Activated B cell treated with CpG ODN at 0.5 μM for 24 hours (primary cell): ENCODE data around the gene OR2T34. TPM values are rescaled to one million over a fixed set of nuclear protein-coding genes. Genes with fewer than 3 reads are reported as not detected.
"Not testable (repeated sequence)": the region's sequence is repeated elsewhere in the genome, so short reads cannot be mapped to it uniquely, and the experiment has no call there.

Source experiments
- ATAC-seq: fragments of 200-7000 bp; cut with Tn5 transposase; one replicate; pipeline ENCODE4 v1.10.0; 2021; ENCODE audit warnings: low read depth, mild to moderate bottlenecking, moderate library complexity
- CTCF ChIA-PET: fragments of 350-600 bp; sonication (Branson Sonifier 250); formaldehyde crosslinking; loops from one replicate; lab custom pipeline; 2021; ENCODE audit warnings: antibody characterized with exemption; lab: Charles Lee
- POLR2A ChIA-PET: fragments of 350-600 bp; sonication (Branson Sonifier 250); formaldehyde crosslinking; loops from one replicate; lab custom pipeline; 2021; ENCODE audit warnings: antibody characterized with exemption; lab: Charles Lee
- DNase-seq: peaks from one replicate; pipeline ENCODE4 v3.0.0; 2022
- H3K27ac Mint-ChIP-seq: one replicate; pipeline ENCODE4 v1.8.0; 2020; ENCODE audit warnings: mixed read lengths
- H3K27me3 Mint-ChIP-seq: one replicate; pipeline ENCODE4 v1.8.0; 2021; ENCODE audit warnings: mixed read lengths
- H3K36me3 Mint-ChIP-seq: one replicate; pipeline ENCODE4 v1.8.0; 2021; ENCODE audit warnings: low read depth, mixed read lengths
- H3K4me1 Mint-ChIP-seq: one replicate; pipeline ENCODE4 v1.8.0; 2021; ENCODE audit warnings: mixed read lengths
- H3K4me3 Mint-ChIP-seq: one replicate; pipeline ENCODE4 v1.8.0; 2020; ENCODE audit warnings: mild to moderate bottlenecking, mixed read lengths
- H3K9me3 Mint-ChIP-seq: one replicate; pipeline ENCODE4 v1.8.0; 2020; ENCODE audit warnings: mixed read lengths
- intact Hi-C: fragments of 100-400 bp; cut with micrococcal nuclease; formaldehyde crosslinking; loops from one replicate; pipeline ENCODE4 v1.15.1; 2024
- total RNA-seq: library from RNA; stranded (reverse); gene quantifications from 2 replicates; pipeline ENCODE4 v1.2.3, GENCODE V29; 2022
- TF ChIP-seq, protein P1 (sequence below): fragments of 200-600 bp; IDR thresholded peaks from one replicate; pipeline ENCODE4 v1.8.0; 2022; ENCODE audit warnings: antibody characterized with exemption, mild to moderate bottlenecking

Gene OR2T34
- total RNA-seq, 1 donor from 2014 or later = 0.80 TPM

DNA sequence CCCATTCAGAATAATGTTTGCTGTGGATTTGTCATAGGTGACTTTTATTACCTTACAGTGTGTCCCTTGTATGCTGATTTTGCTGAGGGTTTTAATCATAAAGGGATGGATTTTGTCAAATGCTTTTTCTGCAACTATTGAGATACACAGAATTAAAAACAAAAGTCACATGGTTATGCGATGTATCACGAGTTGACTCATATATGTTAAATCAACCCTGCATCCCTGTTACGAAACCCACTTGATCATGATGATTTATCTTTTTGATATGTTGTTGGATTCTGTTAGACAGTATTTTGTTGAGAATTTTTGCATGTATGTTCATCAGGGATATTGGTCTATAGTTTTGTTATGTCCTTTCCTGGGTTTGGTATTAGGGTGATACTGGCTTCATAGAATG, 10.7 kb upstream of the OR2T34 start:
- Mint-ChIP-seq H3K27ac (no peak overlapping the region), H3K27me3 (peaks cover 5% of the 10 kb centered on the region), H3K36me3 (no peaks in the 10 kb centered on the region), H3K4me1 (peaks cover 3% of the 10 kb centered on the region), H3K9me3 (no peaks in the 10 kb centered on the region), H3K4me3 (no peak overlapping the region)
- intact Hi-C loops = no loop called here
- DNase-seq (no peak), ATAC-seq (no peak)
- ChIA-PET CTCF (no interaction called here), POLR2A (no interaction called here)
- TF ChIP-seq, protein P1, sequence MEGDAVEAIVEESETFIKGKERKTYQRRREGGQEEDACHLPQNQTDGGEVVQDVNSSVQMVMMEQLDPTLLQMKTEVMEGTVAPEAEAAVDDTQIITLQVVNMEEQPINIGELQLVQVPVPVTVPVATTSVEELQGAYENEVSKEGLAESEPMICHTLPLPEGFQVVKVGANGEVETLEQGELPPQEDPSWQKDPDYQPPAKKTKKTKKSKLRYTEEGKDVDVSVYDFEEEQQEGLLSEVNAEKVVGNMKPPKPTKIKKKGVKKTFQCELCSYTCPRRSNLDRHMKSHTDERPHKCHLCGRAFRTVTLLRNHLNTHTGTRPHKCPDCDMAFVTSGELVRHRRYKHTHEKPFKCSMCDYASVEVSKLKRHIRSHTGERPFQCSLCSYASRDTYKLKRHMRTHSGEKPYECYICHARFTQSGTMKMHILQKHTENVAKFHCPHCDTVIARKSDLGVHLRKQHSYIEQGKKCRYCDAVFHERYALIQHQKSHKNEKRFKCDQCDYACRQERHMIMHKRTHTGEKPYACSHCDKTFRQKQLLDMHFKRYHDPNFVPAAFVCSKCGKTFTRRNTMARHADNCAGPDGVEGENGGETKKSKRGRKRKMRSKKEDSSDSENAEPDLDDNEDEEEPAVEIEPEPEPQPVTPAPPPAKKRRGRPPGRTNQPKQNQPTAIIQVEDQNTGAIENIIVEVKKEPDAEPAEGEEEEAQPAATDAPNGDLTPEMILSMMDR = no peak

DNA sequence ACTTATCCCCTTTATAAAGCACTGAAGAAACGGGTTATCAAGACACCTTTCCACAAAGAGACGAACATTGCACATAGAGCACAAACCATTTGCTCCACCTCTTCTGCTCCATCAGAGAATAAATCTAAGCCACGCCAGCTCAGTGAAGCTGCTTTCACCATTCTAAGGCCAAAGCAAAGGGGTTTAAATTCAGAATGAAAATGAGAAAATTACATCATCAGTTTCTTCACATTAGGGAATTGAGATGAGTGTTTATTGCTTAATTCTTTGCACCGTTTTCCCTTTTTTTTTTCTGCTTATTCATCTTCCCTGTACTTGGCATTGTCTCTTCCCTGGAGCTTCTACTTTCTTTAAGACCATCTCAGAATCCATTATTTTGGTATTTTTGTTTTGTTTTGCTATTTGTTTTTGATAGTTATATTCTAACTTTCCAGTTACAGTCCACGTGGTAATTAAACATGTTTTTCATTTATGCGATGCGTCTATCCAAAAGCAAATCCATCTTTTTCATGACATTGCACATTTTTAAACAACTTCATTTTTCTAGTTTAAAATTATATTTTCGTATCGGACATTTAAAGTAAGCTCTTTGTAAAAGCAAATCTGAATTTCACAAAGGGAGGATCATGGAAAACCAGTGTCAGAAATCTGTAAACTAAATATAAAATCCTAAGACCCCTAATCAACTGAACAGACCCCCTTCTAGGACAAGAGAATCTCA, 1.9 kb upstream of the OR2T34 start:
- no peak overlapping the region for H3K27ac Mint-ChIP-seq
- CTCF ChIA-PET = no interaction called here
- no peaks in the 10 kb centered on the region for H3K27me3 Mint-ChIP-seq
- H3K36me3 Mint-ChIP-seq = no peaks in the 10 kb centered on the region
- ATAC-seq = no peak
- H3K9me3 Mint-ChIP-seq = peaks cover 3% of the 10 kb centered on the region
- TF ChIP-seq, protein P1 = no peak
- H3K4me1 Mint-ChIP-seq = no peaks in the 10 kb centered on the region
- no peak overlapping the region for H3K4me3 Mint-ChIP-seq
- intact Hi-C loops = no loop called here
- DNase-seq = no peak
- POLR2A ChIA-PET = no interaction called here

DNA sequence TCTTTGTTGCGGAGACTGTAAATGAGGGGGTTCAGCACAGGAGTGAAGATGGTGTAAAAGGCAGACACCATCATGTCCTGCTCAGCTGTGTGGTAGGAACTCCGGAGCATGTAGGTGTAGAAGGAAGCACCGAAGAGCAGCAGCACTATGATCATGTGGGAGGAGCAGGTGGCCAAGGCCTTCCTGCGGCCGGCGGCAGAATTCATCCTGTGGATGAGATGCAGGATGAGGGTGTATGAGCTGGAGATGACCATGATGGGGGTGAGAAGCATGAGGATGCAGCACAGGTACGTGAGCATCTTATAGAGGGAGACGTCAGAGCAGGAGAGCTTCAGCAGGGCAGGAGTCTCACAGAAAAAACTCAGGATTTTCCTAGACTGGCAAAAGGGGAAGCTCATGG, 701 bp downstream of the OR2T34 start:
- H3K27me3 Mint-ChIP-seq, H3K9me3 Mint-ChIP-seq, ATAC-seq, H3K4me1 Mint-ChIP-seq, intact Hi-C loops, POLR2A ChIA-PET, CTCF ChIA-PET, H3K4me3 Mint-ChIP-seq, DNase-seq, H3K27ac Mint-ChIP-seq, H3K36me3 Mint-ChIP-seq: not testable (repeated sequence)

DNA sequence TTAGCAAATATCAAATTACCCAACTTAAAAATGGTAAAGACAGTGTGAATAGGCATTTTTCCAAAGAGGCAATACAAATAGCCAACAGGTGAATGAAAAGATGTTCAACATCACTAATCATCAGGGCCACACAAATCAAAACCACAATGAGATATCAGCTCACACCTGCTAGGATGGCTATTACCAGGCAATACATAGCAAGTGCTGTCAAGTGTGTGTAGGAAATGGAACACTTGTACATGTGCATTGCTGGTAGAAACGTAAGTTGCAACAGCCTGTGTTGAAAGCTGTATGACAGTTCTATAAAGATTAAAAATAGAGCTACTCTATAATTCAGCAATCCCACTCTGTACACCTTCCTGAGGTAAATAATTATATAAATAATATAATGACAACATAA, 2.5 kb downstream of the OR2T34 start:
- H3K4me1 Mint-ChIP-seq, DNase-seq, H3K4me3 Mint-ChIP-seq, H3K27ac Mint-ChIP-seq, ATAC-seq, CTCF ChIA-PET, H3K9me3 Mint-ChIP-seq, H3K36me3 Mint-ChIP-seq, H3K27me3 Mint-ChIP-seq, POLR2A ChIA-PET, intact Hi-C loops: not testable (repeated sequence)

DNA sequence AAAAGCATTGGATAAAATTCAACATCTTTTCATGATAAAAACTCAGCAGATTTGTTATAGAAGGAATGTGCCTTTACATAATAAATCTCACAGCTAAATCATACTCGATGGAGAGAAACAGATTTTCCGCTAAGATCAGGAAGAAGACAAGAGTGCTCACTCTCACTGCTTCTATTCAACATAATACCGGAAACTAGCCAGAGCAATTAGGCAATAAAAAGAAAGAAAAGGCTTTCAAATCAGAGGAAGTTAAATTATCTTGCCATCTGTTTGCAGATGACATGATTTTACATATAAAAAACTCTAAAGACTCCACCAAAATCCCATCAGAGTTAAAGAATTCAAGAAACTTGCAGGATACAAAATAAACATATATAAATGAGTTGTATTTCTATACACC, 3.7 kb downstream of the OR2T34 start:
- ATAC-seq, H3K9me3 Mint-ChIP-seq, H3K4me3 Mint-ChIP-seq, DNase-seq, intact Hi-C loops, CTCF ChIA-PET, H3K27me3 Mint-ChIP-seq, POLR2A ChIA-PET, H3K36me3 Mint-ChIP-seq, H3K4me1 Mint-ChIP-seq, H3K27ac Mint-ChIP-seq: not testable (repeated sequence)

DNA sequence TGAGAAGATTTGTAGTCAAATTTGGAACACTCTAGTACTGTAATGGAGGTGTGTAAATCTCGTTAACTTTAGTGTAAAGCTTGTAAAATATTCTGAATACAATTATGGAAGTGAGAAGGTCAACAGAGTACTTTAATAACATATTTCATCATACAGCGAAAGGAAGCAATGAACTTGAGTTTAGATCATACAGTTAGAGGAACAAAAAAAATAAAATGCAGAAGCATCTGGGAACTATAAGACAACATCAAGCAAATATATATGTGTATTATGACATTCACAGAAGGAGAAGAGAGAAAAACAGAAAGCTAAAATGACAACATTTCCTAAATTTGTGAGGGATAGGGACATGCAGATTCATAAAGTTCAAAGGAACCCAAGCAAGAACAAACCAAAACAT, 5.5 kb downstream of the OR2T34 start:
- POLR2A ChIA-PET, H3K27ac Mint-ChIP-seq, DNase-seq, H3K36me3 Mint-ChIP-seq, intact Hi-C loops, H3K27me3 Mint-ChIP-seq, H3K9me3 Mint-ChIP-seq, H3K4me1 Mint-ChIP-seq, H3K4me3 Mint-ChIP-seq, CTCF ChIA-PET, ATAC-seq: not testable (repeated sequence)

DNA sequence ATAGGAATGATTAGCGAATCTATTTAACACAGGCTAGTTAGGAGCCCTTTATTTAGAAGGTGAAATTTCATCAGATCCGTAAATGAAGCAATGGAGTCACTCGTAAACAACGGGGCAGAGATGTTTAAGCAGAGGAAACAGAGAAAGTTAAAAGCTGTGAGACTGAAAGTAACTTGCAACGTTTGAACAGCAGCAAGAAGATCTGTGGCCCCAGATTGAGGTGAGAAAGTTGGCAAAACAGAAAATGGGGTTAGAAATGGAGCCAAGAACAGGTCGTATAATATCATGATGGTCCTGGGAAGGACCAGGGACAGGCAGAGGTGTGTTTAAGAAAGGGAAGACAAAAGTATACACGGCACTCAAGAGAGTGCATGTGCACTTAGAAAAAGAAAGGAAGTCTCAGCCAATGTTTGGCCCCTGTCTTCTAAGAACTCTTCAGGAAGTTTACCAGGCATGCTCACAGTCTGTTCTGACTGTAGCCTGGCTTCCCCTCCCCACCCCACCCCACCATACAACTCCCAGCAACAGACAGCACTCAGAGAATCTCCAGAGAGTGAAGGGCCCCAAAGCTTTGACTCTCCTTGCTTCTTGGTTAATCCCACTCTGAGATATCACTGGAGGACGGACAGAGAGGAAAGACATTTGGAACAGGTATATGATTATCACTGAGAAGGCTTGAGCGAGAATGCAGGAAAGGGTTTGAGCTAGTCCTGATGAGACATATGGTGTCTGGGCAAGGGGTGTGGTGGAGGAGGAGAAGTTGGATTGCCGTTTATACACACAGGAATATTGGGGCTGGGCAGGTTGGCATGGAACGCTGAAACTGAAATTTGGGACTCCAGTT, 8.8 kb downstream of the OR2T34 start:
- ATAC-seq, intact Hi-C loops, H3K27me3 Mint-ChIP-seq, H3K9me3 Mint-ChIP-seq, H3K36me3 Mint-ChIP-seq, DNase-seq, H3K27ac Mint-ChIP-seq, H3K4me1 Mint-ChIP-seq, CTCF ChIA-PET, POLR2A ChIA-PET: not testable (repeated sequence)
- H3K4me3 Mint-ChIP-seq = peak overlapping the region; percentile 47

DNA sequence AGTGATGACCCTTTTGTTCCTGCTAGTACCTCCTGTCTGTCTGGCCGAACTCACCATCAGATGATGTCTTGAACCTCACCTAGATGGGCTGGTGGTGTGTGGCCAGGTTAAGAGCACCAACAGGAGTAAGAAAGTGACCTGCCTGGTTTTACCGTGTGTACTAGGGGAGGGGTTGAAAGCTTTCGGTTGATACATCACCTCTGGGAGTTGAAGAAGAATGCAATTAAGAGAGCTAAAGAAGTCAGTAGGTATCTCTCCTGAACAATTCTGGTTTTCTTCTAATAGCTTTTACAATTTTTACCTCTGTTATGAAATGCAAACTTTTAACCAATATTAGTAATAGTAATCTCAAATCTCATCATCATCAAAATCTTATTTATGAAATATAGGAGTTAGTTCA, 11.9 kb downstream of the OR2T34 start, which contains the start of gene OR2T29:
TSS of gene OR2T29 (minus strand) at position 101 of the 400 bp plus-strand sequence. CDS start 3,281 bp downstream, outside the sequence.
- CTCF ChIA-PET, H3K4me3 Mint-ChIP-seq, POLR2A ChIA-PET, ATAC-seq, H3K27me3 Mint-ChIP-seq, intact Hi-C loops, H3K4me1 Mint-ChIP-seq, H3K9me3 Mint-ChIP-seq, DNase-seq, H3K36me3 Mint-ChIP-seq, H3K27ac Mint-ChIP-seq: not testable (repeated sequence)

DNA sequence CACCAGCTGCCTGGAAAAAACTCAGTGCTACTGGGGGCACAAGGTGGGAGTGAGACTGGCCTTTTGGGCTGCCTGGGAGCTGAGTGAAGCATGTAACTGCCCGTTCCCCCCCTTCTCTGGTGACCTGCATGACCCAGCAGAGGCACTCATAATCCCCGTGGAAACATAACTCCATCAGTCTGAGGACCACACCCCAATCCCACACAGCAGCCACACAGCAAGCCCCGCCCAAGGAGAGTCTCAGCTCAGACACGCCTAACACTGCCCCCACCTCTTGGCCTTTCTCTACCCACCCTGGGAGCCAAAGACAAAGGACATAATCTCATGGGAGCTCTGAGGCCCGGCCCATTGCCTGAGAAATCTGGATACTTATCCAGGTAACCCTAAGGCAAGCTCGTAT, 23.5 kb downstream of the OR2T34 start:
- DNase-seq = not testable (repeated sequence)

DNA sequence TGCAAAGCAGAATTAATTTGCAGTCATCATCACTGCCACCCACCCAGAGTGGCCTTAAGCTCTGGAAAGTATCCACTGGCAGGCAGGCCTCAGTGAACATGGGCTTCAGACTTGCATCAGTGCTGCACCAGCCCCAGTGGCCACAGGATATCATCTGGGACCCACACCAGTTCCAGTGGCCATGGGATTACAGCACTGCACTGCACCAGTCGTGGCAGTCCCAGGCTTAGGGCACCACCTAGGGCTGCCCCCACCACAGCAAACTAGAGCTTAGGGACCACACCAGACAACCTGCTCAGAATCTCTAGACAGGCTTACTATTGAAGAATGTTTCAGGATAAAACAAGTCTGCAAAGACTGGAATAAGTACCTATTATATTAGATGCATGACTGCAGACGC, 27.2 kb downstream of the OR2T34 start:
- H3K27me3 Mint-ChIP-seq, ATAC-seq, H3K4me1 Mint-ChIP-seq, DNase-seq, H3K36me3 Mint-ChIP-seq, CTCF ChIA-PET, POLR2A ChIA-PET, H3K9me3 Mint-ChIP-seq, H3K4me3 Mint-ChIP-seq, H3K27ac Mint-ChIP-seq, intact Hi-C loops: not testable (repeated sequence)

More for the DNA sequence above, 23.5 kb downstream of the OR2T34 start:
- H3K36me3 Mint-ChIP-seq, CTCF ChIA-PET, intact Hi-C loops, ATAC-seq, H3K27ac Mint-ChIP-seq, H3K4me3 Mint-ChIP-seq, H3K27me3 Mint-ChIP-seq, POLR2A ChIA-PET, H3K9me3 Mint-ChIP-seq, H3K4me1 Mint-ChIP-seq: not testable (repeated sequence)
